GM13977 (cell line): ENCODE data around the gene CACNA1I.

Experiments
- DNase-seq: peaks from one replicate; pipeline ENCODE4 v3.0.0; 2012; ENCODE audit warnings: low spot score
- CTCF ChIP-seq: IDR thresholded peaks from 2 replicates; pipeline ENCODE4 v1.5.1; 2012; ENCODE audit warnings: mild to moderate bottlenecking, control low read depth; ENCODE audit not compliant: insufficient read depth; ENCODE audit errors: extremely low read depth, missing control alignments
- in situ Hi-C: fragments of 300-500 bp; cut with MboI; formaldehyde crosslinking; loops from one replicate; pipeline ENCODE4 v1.12.0; 2022; ENCODE audit warnings: low sequenced_read_pairs, low pct_unique_long_range_greater_than_20kb, mixed read lengths, inconsistent platforms; ENCODE audit not compliant: unreplicated experiment

Gene CACNA1I

GRCh38 chr22:39603345-39603744 lies 32.8 kb downstream of the CACNA1I start:
- DNase-seq = no peak

GRCh38 chr22:39610246-39610645 lies 39.7 kb downstream of the CACNA1I start:
- in situ Hi-C loops = no loop called here
- TF ChIP-seq CTCF = no peak
- DNase-seq = no peak

More at GRCh38 chr22:39603345-39603744, 32.8 kb downstream of the CACNA1I start:
- in situ Hi-C loops = no loop called here
- TF ChIP-seq CTCF = no peak

GRCh38 chr22:39610766-39611165 lies 40.2 kb downstream of the CACNA1I start:
- TF ChIP-seq CTCF = no peak
- DNase-seq = no peak
- in situ Hi-C loops = no loop called here

DNA sequence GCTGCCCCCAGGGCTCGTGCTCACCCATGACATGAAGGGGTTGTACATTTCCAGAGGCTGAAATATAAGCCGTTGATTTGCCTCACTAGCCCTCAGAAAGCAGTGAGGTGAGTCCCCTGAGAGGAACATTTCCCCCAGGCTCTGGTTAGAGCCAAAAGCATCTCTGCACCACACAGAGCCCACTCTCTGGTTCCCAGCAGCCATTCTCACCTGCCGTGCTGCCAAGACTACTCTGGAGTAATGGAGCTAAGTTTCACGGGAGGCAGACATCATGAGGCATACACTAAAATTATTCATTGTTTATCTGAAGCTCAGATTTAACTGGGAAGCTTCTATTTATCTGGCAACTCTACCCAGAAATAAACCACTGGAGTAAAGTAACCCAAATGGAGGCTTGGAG lies 40.8 kb downstream of the CACNA1I start:
- DNase-seq = no peak
- in situ Hi-C loops = no loop called here
- no peak for TF ChIP-seq CTCF

- no peak for TF ChIP-seq CTCF
- no peak for DNase-seq
- in situ Hi-C loops = no loop called here
These were observed 42.4 kb downstream of the CACNA1I start for GRCh38 chr22:39612811-39613548.

DNA sequence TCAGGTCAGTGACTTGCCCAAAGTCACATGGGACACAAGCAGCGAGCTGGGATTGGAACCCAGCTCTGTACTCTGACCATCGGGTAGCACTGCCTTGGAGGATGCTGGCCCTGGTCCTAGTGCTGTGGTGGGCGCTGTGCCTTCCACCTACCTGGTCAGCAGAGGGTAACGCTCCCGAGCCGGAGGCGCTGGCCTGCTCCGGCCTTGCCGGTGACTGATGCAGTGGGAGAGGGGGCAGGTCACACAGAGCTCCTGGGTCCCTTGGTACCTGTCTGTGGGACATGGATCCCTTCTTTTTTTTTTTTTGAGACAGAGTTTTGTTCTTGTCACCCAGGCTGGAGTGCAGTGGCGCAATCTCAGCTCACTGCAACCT lies 43.0 kb downstream of the CACNA1I start:
- in situ Hi-C loops = no loop called here
- TF ChIP-seq CTCF = no peak

More for the DNA sequence above, 43.0 kb downstream of the CACNA1I start:
- no peak for DNase-seq
